Transverse colon (tissue), 4 donors: ENCODE measurements around the gene SEMA4D. TPM values are rescaled to one million over a fixed set of nuclear protein-coding genes. Genes with fewer than 3 reads are reported as not detected.

ENCODE experiments used
- DNase-seq: peaks from one replicate; pipeline ENCODE4 v3.0.0-alpha.2; 2019
- H3K27ac ChIP-seq, 4 donors: fragments of 200-600 bp; sonication (generic); 2 replicates each; pipeline ENCODE4 v1.5.1; 2016 to 2018; ENCODE audit warnings: inconsistent platforms in 4 of 4
- H3K27me3 ChIP-seq: fragments of 200-600 bp; sonication (generic); 2 replicates; pipeline ENCODE4 v1.5.1; 2017; ENCODE audit warnings: inconsistent platforms
- H3K36me3 ChIP-seq, 4 donors: fragments of 200-600 bp; sonication (generic); 2 replicates each; pipeline ENCODE4 v1.5.1; 2017 to 2019; ENCODE audit warnings: inconsistent platforms in 4 of 4
- H3K4me1 ChIP-seq, 4 donors: fragments of 200-600 bp; sonication (generic); 2 replicates each; pipeline ENCODE4 v1.5.1; 2017 to 2020; ENCODE audit warnings: inconsistent platforms in 4 of 4
- H3K4me3 ChIP-seq, 4 donors: fragments of 200-600 bp; sonication (generic); 1 replicate in 1 of 4; 2 replicates in 3 of 4; pipeline versions ENCODE4 v1.5.1 to v1.6.1; 2017 to 2019; ENCODE audit warnings: inconsistent platforms in 4 of 4
- H3K9me3 ChIP-seq, 2 donors: fragments of 200-600 bp; sonication (generic); 2 replicates each; pipeline ENCODE4 v1.5.1; 2017 to 2019; ENCODE audit warnings: inconsistent platforms in 2 of 2
- EP300 ChIP-seq: sonication (generic); formaldehyde crosslinking; IDR thresholded peaks from one replicate; pipeline ENCODE4 v1.6.1; 2017; ENCODE audit warnings: antibody characterized with exemption, low read depth
- POLR2A ChIP-seq: fragments of 450-650 bp; IDR thresholded peaks from one replicate; pipeline ENCODE4 v1.6.1; 2016; ENCODE audit warnings: antibody characterized with exemption, mild to moderate bottlenecking, moderate library complexity
- POLR2AphosphoS5 ChIP-seq, 3 donors: sonication (generic); formaldehyde crosslinking; IDR thresholded peaks; one replicate each; pipeline ENCODE4 v1.6.1; 2016; ENCODE audit warnings: antibody characterized with exemption in 3 of 3
- WGBS, 2 donors: methylation state at CpG; one replicate each; pipeline ENCODE4 v1.1.5; 2018; ENCODE audit warnings: low coverage in 1 of 2; 5-methylcytosine and 5-hydroxymethylcytosine counted together
- in situ Hi-C, 4 donors: fragments of 200-750 bp; cut with MboI; loops; one replicate each; pipeline versions ENCODE4 v1.15.0 to v1.15.1; 2017; ENCODE audit warnings: low sequenced_read_pairs in 3 of 4, low pct_ligation_motif_present in 1 of 4, low pct_unique_long_range_greater_than_20kb in 1 of 4
- intact Hi-C: fragments of 100-400 bp; cut with DNase I; formaldehyde crosslinking; loops from one replicate; pipeline ENCODE4 v1.15.1; 2023; ENCODE audit warnings: low total_unique reads
- total RNA-seq, 4 donors: library from RNA; depleted of rRNA; stranded (reverse); fragments of >200 nt; gene quantifications; one replicate each; pipeline ENCODE4 v1.1.0, GENCODE V29; 2016
- TF ChIP-seq, protein P1 (sequence below), 5 experiments: fragments of 200-600 bp in 3 of 5; fragments of 450-650 bp in 2 of 5; sonication (generic) in 3 of 5; IDR thresholded peaks; 1 replicate in 2 of 5; 2 replicates in 3 of 5; pipeline ENCODE4 v1.5.1; 2016 to 2017; ENCODE audit warnings: antibody characterized with exemption in 5 of 5, inconsistent platforms in 3 of 5, mild to moderate bottlenecking in 2 of 5, moderate library complexity in 1 of 5

The SEMA4D gene
- total RNA-seq, 4 donors from 2014 or later = 8.7 to 29.1 (median 14.5) TPM

DNA sequence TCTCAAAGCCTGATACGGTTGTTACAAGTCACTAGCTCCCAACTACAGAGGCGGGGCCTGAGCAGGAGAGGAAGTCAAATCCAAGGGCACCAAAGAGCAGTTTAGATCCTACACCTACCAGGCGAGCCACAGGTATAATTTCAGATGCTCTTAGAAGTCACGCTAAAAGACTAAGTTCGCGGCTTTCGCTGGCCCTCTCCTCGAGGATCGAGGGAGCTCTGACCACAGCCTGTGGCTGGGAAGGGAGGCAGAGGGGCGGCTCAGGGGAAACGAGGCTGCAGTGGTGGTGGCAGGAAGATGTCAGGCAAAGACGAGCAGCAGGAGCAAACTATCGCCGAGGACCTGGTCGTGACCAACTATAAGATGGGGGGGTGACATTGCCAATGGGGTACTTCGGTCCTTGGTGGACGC is 48.6 kb downstream of the SEMA4D start:
- DNase-seq = no peak
- H3K36me3 ChIP-seq = no peaks in the 10 kb centered on the region
- no peak overlapping the region for H3K27ac ChIP-seq
- in situ Hi-C loops (no loop called here), intact Hi-C loops (no loop called here)
- H3K9me3 ChIP-seq = no peaks in the 10 kb centered on the region
- WGBS, 2 donors = 87 to 88% methylated on average over 5 to 17 of the region's 17 CpGs
- TF ChIP-seq POLR2A (no peak), POLR2AphosphoS5 (IDR thresholded peaks at IDR 0.05) (no peak), EP300 (no peak)
- TF ChIP-seq, protein P1, sequence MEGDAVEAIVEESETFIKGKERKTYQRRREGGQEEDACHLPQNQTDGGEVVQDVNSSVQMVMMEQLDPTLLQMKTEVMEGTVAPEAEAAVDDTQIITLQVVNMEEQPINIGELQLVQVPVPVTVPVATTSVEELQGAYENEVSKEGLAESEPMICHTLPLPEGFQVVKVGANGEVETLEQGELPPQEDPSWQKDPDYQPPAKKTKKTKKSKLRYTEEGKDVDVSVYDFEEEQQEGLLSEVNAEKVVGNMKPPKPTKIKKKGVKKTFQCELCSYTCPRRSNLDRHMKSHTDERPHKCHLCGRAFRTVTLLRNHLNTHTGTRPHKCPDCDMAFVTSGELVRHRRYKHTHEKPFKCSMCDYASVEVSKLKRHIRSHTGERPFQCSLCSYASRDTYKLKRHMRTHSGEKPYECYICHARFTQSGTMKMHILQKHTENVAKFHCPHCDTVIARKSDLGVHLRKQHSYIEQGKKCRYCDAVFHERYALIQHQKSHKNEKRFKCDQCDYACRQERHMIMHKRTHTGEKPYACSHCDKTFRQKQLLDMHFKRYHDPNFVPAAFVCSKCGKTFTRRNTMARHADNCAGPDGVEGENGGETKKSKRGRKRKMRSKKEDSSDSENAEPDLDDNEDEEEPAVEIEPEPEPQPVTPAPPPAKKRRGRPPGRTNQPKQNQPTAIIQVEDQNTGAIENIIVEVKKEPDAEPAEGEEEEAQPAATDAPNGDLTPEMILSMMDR (IDR thresholded peaks at IDR 0.05) = no peak
- H3K4me1 ChIP-seq = peaks cover 0 to 4% (median 0%) of the 10 kb centered on the region in 4 donors
- H3K4me3 ChIP-seq = no peak overlapping the region
- no peaks in the 10 kb centered on the region for H3K27me3 ChIP-seq

DNA sequence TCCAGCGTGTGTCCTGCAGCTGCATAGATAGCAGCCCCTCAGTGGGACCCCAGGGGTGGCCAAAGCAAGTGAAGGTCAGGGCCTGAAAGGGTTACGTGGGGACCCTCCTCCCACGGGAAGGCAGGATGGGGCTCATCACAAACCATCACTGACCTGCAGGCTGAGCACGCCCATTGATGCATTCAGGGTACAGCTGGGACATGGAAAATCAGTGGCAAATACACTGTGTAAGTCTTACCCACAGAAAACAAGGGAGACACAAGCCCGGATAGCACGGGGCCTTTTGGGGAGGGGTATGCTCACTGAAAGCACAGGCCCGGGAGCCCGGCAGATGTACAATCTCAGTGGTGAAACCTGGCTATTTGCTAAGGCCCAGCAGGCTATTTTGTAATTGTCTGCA is 49.1 kb downstream of the SEMA4D start:
- WGBS, 2 donors = 77% methylated on average over 8 of the region's 8 CpGs; no CpG with 5 or more reads in 1 of the 2 donors
- in situ Hi-C loops = no loop called here
- no peak for DNase-seq
- H3K4me1 ChIP-seq = peaks cover 0 to 7% (median 0%) of the 10 kb centered on the region in 4 donors
- TF ChIP-seq POLR2AphosphoS5 (IDR thresholded peaks at IDR 0.05) (no peak), EP300 (no peak), POLR2A (no peak)
- TF ChIP-seq, protein P1 (IDR thresholded peaks at IDR 0.05) = no peak
- intact Hi-C loops = no loop called here
- no peaks in the 10 kb centered on the region for H3K9me3 ChIP-seq
- H3K36me3 ChIP-seq = no peaks in the 10 kb centered on the region
- no peak overlapping the region for H3K27ac ChIP-seq
- no peak overlapping the region for H3K4me3 ChIP-seq
- H3K27me3 ChIP-seq = no peaks in the 10 kb centered on the region

DNA sequence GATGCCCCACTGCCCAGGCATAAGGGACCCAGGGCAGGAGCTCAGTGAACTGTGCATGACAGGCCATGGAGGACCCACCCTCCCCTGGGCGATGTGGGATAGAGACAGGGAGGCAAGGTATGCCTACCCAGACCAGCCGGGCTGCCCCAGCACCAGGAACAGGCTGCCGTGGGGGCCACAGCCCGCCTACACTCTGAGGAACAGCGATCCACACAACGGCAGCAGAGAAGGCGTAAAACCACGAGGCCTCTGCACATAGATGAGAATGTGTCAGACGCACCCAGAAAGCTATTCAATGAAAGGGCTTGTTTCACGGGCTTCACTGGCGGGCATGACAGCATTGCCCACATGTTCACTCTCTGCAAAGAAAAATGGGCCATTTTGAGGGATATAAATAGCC is 49.5 kb downstream of the SEMA4D start:
- Histone ChIP-seq H3K27ac (no peak overlapping the region), H3K27me3 (no peaks in the 10 kb centered on the region), H3K4me3 (no peak overlapping the region), H3K36me3 (no peaks in the 10 kb centered on the region), H3K4me1 (peaks cover 0 to 11% (median 2%) of the 10 kb centered on the region in 4 donors), H3K9me3 (no peaks in the 10 kb centered on the region)
- no peak for DNase-seq
- 80 to 100% methylated on average over 1 to 10 of the region's 11 CpGs for WGBS, 2 donors
- intact Hi-C loops (no loop called here), in situ Hi-C loops (no loop called here)
- TF ChIP-seq EP300 (no peak), POLR2AphosphoS5 (IDR thresholded peaks at IDR 0.05) (no peak)

DNA sequence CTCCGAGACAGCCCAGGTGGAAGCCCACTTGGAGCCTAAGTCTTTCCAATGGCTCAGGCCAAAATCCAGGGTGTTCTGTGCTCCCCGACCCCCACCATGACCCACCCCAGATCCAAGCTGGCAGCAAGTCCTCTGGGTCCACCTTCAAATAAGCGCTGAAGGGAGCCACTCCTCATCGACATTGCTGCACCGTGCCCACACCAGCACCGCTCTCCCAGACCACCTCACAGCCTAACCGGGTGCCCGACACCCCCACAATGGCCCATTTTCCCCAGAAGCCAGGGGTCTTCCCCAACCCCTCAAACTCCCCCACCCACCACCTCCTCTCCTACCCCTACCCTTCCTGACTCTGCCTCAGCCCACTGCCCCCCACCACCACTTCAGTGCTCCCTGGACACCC is 50.5 kb downstream of the SEMA4D start:
- H3K27ac ChIP-seq = no peak overlapping the region
- H3K4me3 ChIP-seq = no peak overlapping the region
- H3K4me1 ChIP-seq = peaks cover 0 to 20% (median 7%) of the 10 kb centered on the region in 4 donors
- in situ Hi-C loops = no loop called here
- no peaks in the 10 kb centered on the region for H3K36me3 ChIP-seq
- DNase-seq = no peak
- TF ChIP-seq POLR2AphosphoS5 (IDR thresholded peaks at IDR 0.05) = no peak
- no peak for TF ChIP-seq EP300
- TF ChIP-seq, protein P1 (IDR thresholded peaks at IDR 0.05) = no peak
- TF ChIP-seq POLR2A = no peak
- WGBS, 2 donors = 90 to 99% methylated on average over 2 to 8 of the region's 8 CpGs
- intact Hi-C loops = no loop called here
- no peaks in the 10 kb centered on the region for H3K27me3 ChIP-seq
- H3K9me3 ChIP-seq = no peaks in the 10 kb centered on the region

DNA sequence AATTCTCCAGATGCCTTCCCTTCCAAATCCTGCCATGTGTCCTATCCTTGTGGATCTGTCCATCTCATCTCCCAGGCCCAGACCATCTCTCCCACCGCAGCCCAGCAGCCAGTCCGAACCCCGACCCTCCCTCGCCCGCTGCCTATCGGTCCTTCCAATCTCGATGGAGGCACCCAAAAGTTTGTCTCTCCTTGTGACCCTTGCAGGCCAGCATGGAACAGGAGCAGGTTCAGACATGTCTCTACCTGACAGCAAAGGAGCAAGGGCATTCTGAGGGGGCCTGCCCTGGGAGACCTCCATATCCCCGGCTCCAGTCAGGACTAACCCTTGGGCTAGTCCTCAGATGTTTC is 51.0 kb downstream of the SEMA4D start:
- no peak overlapping the region for H3K27ac ChIP-seq
- H3K36me3 ChIP-seq = no peaks in the 10 kb centered on the region
- no peaks in the 10 kb centered on the region for H3K9me3 ChIP-seq
- H3K27me3 ChIP-seq = no peaks in the 10 kb centered on the region
- DNase-seq = no peak
- intact Hi-C loops (no loop called here), in situ Hi-C loops (no loop called here)
- H3K4me1 ChIP-seq = peaks cover 0 to 25% (median 10%) of the 10 kb centered on the region in 4 donors
- WGBS, 2 donors = 98 to 100% methylated on average over 5 to 8 of the region's 8 CpGs
- H3K4me3 ChIP-seq = no peak overlapping the region
- no peak for TF ChIP-seq POLR2AphosphoS5 (IDR thresholded peaks at IDR 0.05)
- no peak for TF ChIP-seq EP300
- no peak for TF ChIP-seq POLR2A
- TF ChIP-seq, protein P1 (IDR thresholded peaks at IDR 0.05) = no peak
